Measurements from ENCODE around the gene RAB22A. TPM values are rescaled to one million over a fixed set of nuclear protein-coding genes. Genes with fewer than 3 reads are reported as not detected.
A peak's percentile ranks its signal among the peaks of the same experiment; 100 is the strongest.

RAB22A gene
- total and polyA plus RNA-seq, 2 donors (not counting 3 experiments of a cell fraction or from before 2014, with no cell fraction given): 8.6 to 16.3 TPM

GRCh38 chr20:58286729-58287128 lies 22.8 kb upstream of the RAB22A start:
- Histone ChIP-seq H3K79me2 (ENCODE audit: control insufficient read depth, insufficient read depth, low read length) (peaks cover 22% of the 10 kb centered on the region), H3K9ac (replicated peaks; ENCODE audit: extremely low read depth, insufficient read depth, low read length) (no peak overlapping the region), H3K9me3 (replicated peaks; ENCODE audit: control insufficient read depth, insufficient read depth, low read length) (no peaks in the 10 kb centered on the region), H3K27me3 (ENCODE audit: control insufficient read depth in 2 of 2, insufficient read depth in 2 of 2, low read length in 2 of 2) (no peaks in the 10 kb centered on the region), H3K36me3 (ENCODE audit: control insufficient read depth in 2 of 2, extremely low read depth in 1 of 2, insufficient read depth in 2 of 2, low read length in 2 of 2) (peaks cover 0 to 2% of the 10 kb centered on the region in 2 experiments), H3K4me1 (ENCODE audit: control insufficient read depth, extremely low read depth, insufficient read depth, low read length) (peaks cover 16% of the 10 kb centered on the region), H3K4me3 (replicated peaks in 1 of 3; ENCODE audit: insufficient read depth in 1 of 3, low read depth in 1 of 3, low read length in 3 of 3) (no peak overlapping the region), H3K4me2 (ENCODE audit: insufficient read depth, low read length) (no peak overlapping the region), H2AFZ (ENCODE audit: low read depth, low read length) (no peak overlapping the region), H4K20me1 (replicated peaks; ENCODE audit: control insufficient read depth, extremely low read depth, insufficient read depth, low read length) (no peaks in the 10 kb centered on the region), H3K27ac (ENCODE audit: insufficient read depth, low read depth, low read length) (no peak overlapping the region), H3K9me1 (replicated peaks; ENCODE audit: control insufficient read depth, extremely low read depth, insufficient read depth, low read length) (no peaks in the 10 kb centered on the region)
- DNase-seq (ENCODE audit: low read depth, low spot score) (no peak), FAIRE-seq (no peak)
- dilution Hi-C loops (cut with MboI; ENCODE audit: extremely low pct_ligation_motif_present, low sequenced_read_pairs): no loop called here
- ChIA-PET CTCF (no interaction called here), POLR2A (no interaction called here)
- no TSS peak for BruUV-seq (replicated peaks)
- intact Hi-C loops (cut with micrococcal nuclease): no loop called here
- TF ChIP-seq FOS (IDR thresholded peaks at IDR 0.05; ENCODE audit: borderline replicate concordance, insufficient read depth, low read length) (no peak), POLR2A (IDR thresholded peaks at IDR 0.05; ENCODE audit: low read depth, low read length) (no peak)
- TF ChIP-seq, protein P1, sequence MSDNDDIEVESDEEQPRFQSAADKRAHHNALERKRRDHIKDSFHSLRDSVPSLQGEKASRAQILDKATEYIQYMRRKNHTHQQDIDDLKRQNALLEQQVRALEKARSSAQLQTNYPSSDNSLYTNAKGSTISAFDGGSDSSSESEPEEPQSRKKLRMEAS (IDR thresholded peaks at IDR 0.05; ENCODE audit: insufficient read depth, insufficient read length): no peak

DNA sequence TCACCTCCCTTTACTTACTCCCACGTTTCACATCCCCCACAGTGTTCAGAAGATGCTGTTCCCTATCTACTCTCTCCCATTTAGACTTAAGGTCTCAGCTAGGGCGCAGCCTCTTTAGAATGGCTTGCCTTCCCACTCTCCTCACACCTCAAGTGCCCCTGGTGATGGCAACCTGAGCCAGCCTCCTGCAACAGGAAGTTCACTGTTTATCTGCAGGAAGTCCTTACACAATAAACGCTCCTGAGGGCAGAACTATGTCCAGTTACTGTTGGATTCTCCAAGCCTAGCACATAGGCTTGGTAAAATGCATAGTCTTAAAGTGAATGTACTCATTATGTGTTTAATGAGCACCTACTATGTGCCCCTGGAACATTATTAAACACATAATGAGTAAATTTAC lies 21.9 kb upstream of the RAB22A start:
- BruUV-seq (replicated peaks): no TSS peak
- intact Hi-C loops (cut with micrococcal nuclease) (no loop called here), dilution Hi-C loops (cut with MboI; ENCODE audit: extremely low pct_ligation_motif_present, low sequenced_read_pairs) (no loop called here)
- ChIA-PET CTCF (interaction anchor here (2.5 kb wide), 1 partner anchor 10 kb away, joined by 6 read pairs; no protein-coding TSS in a partner anchor), POLR2A (no interaction called here)
- Histone ChIP-seq H2AFZ (ENCODE audit: low read depth, low read length) (no peak overlapping the region), H3K9me3 (replicated peaks; ENCODE audit: control insufficient read depth, insufficient read depth, low read length) (no peaks in the 10 kb centered on the region), H3K27me3 (ENCODE audit: control insufficient read depth in 2 of 2, insufficient read depth in 2 of 2, low read length in 2 of 2) (no peaks in the 10 kb centered on the region), H3K4me3 (replicated peaks in 1 of 3; ENCODE audit: insufficient read depth in 1 of 3, low read depth in 1 of 3, low read length in 3 of 3) (no peak overlapping the region), H3K9me1 (replicated peaks; ENCODE audit: control insufficient read depth, extremely low read depth, insufficient read depth, low read length) (no peaks in the 10 kb centered on the region), H3K27ac (ENCODE audit: insufficient read depth, low read depth, low read length) (no peak overlapping the region), H3K9ac (replicated peaks; ENCODE audit: extremely low read depth, insufficient read depth, low read length) (no peak overlapping the region), H3K4me2 (ENCODE audit: insufficient read depth, low read length) (no peak overlapping the region), H3K79me2 (ENCODE audit: control insufficient read depth, insufficient read depth, low read length) (peaks cover 22% of the 10 kb centered on the region), H3K36me3 (ENCODE audit: control insufficient read depth in 2 of 2, extremely low read depth in 1 of 2, insufficient read depth in 2 of 2, low read length in 2 of 2) (peaks cover 0 to 2% of the 10 kb centered on the region in 2 experiments), H4K20me1 (replicated peaks; ENCODE audit: control insufficient read depth, extremely low read depth, insufficient read depth, low read length) (no peaks in the 10 kb centered on the region), H3K4me1 (ENCODE audit: control insufficient read depth, extremely low read depth, insufficient read depth, low read length) (peaks cover 16% of the 10 kb centered on the region)
- DNase-seq (ENCODE audit: low read depth, low spot score): peak; percentile 11
- no peak for TF ChIP-seq MYC (IDR thresholded peaks at IDR 0.05; ENCODE audit: low read depth, low read length)
- TF ChIP-seq POLR2AphosphoS5 (IDR thresholded peaks at IDR 0.05; ENCODE audit: insufficient read depth, low read depth, low read length): no peak
- TF ChIP-seq, protein P2, sequence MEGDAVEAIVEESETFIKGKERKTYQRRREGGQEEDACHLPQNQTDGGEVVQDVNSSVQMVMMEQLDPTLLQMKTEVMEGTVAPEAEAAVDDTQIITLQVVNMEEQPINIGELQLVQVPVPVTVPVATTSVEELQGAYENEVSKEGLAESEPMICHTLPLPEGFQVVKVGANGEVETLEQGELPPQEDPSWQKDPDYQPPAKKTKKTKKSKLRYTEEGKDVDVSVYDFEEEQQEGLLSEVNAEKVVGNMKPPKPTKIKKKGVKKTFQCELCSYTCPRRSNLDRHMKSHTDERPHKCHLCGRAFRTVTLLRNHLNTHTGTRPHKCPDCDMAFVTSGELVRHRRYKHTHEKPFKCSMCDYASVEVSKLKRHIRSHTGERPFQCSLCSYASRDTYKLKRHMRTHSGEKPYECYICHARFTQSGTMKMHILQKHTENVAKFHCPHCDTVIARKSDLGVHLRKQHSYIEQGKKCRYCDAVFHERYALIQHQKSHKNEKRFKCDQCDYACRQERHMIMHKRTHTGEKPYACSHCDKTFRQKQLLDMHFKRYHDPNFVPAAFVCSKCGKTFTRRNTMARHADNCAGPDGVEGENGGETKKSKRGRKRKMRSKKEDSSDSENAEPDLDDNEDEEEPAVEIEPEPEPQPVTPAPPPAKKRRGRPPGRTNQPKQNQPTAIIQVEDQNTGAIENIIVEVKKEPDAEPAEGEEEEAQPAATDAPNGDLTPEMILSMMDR (IDR thresholded peaks at IDR 0.05; ENCODE audit: extremely low read depth in 1 of 2, insufficient read depth in 1 of 2, low read depth in 1 of 2, low read length in 2 of 2): no peak
- TF ChIP-seq EZH2 (IDR thresholded peaks at IDR 0.05; ENCODE audit: borderline replicate concordance, low read depth, low read length, severe bottlenecking): no peak
- TF ChIP-seq FOS (IDR thresholded peaks at IDR 0.05; ENCODE audit: borderline replicate concordance, insufficient read depth, low read length): no peak
- TF ChIP-seq, protein P1 (IDR thresholded peaks at IDR 0.05; ENCODE audit: insufficient read depth, insufficient read length): no peak
- no peak for TF ChIP-seq GATA2 (IDR thresholded peaks at IDR 0.05; ENCODE audit: insufficient read depth, insufficient read length, low read depth, low read length)
- TF ChIP-seq JUN (IDR thresholded peaks at IDR 0.05; ENCODE audit: borderline replicate concordance, insufficient read depth, insufficient read length, low read depth): no peak
- TF ChIP-seq POLR2A (IDR thresholded peaks at IDR 0.05; ENCODE audit: low read depth, low read length): no peak
- peak; percentile 55 for FAIRE-seq
